Mammary epithelial cell (primary cell): Measurements from ENCODE around the gene NCKAP1.

Source experiments
- EZH2 ChIP-seq: IDR thresholded peaks from 2 replicates; pipeline ENCODE4 v1.6.1; 2012; ENCODE audit warnings: low read length, inconsistent platforms, borderline replicate concordance
- TF ChIP-seq, protein P1 (sequence below), 2 donors: IDR thresholded peaks in 1 of 2; conservative IDR thresholded peaks in 1 of 2; 2 replicates each; pipeline ENCODE4 v1.5.1; 2011 to 2012; ENCODE audit warnings: inconsistent platforms in 2 of 2, low read length in 2 of 2, mild to moderate bottlenecking in 2 of 2, control low read depth in 1 of 2, low read depth in 1 of 2; ENCODE audit not compliant: insufficient read depth in 1 of 2; ENCODE audit errors: extremely low read depth in 1 of 2

DNA sequence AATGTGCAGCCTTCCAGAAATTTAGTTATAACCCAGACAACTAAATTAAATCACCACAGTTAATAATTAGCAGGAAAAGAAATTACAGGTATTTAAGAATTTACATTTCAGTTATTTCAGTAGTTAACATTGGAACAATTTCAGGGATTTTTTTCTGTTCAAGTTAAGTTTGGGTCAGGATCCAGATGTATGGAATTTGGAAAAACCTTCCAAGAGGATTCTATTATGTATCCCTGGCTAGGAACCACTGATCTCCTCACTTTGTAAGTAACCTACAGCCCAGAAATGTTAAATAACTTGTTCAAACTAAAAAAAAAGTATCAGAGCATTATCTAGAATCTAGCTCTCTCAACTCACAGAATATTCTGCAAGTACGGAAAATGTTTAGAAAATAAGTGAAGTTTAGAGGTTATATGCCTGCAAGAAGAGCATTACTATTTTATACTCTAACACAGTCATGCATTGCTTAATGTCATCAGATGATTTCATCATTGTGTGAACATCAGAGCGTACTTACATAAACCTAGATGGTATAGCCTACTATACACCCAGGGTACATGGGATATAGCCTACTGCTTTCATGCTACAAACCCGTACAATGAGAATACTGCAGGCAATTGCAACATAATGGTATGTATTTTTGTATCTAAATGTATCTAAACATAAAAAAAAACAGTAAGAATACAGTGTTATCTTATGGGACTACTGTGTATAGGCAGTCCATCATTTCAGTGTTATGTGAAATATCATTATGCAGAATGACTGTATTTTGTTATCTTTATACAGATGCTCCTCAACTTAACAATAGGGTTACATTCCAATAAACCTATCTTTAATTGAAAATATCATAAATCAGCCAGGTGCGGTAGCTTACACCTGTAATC lies 6.1 kb downstream of the NCKAP1 start:
- TF ChIP-seq EZH2, result no peak
- TF ChIP-seq, protein P1, sequence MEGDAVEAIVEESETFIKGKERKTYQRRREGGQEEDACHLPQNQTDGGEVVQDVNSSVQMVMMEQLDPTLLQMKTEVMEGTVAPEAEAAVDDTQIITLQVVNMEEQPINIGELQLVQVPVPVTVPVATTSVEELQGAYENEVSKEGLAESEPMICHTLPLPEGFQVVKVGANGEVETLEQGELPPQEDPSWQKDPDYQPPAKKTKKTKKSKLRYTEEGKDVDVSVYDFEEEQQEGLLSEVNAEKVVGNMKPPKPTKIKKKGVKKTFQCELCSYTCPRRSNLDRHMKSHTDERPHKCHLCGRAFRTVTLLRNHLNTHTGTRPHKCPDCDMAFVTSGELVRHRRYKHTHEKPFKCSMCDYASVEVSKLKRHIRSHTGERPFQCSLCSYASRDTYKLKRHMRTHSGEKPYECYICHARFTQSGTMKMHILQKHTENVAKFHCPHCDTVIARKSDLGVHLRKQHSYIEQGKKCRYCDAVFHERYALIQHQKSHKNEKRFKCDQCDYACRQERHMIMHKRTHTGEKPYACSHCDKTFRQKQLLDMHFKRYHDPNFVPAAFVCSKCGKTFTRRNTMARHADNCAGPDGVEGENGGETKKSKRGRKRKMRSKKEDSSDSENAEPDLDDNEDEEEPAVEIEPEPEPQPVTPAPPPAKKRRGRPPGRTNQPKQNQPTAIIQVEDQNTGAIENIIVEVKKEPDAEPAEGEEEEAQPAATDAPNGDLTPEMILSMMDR (conservative IDR thresholded peaks at IDR 0.05 in 1 of 2, IDR thresholded peaks at IDR 0.05 in 1 of 2; ENCODE audit: extremely low read depth in 1 of 2, insufficient read depth in 1 of 2, low read depth in 1 of 2, low read length in 2 of 2), result no peak
